C4-2B (cell line): ENCODE data around the gene GIT2.
A peak's percentile ranks its signal among the peaks of the same experiment; 100 is the strongest.

ENCODE experiments used
- H3K27ac ChIP-seq: fragments of 450-650 bp; 2 replicates; pipeline ENCODE4 v1.5.1; 2017
- ZFX ChIP-seq: fragments of 450-650 bp; IDR thresholded peaks from 2 replicates; pipeline ENCODE4 v1.6.1; 2017
- TF ChIP-seq, protein P1 (sequence below): fragments of 450-650 bp; conservative IDR thresholded peaks from 2 replicates; pipeline ENCODE4 v1.5.1; 2017; ENCODE audit warnings: mild to moderate bottlenecking

GIT2 gene, protein sequence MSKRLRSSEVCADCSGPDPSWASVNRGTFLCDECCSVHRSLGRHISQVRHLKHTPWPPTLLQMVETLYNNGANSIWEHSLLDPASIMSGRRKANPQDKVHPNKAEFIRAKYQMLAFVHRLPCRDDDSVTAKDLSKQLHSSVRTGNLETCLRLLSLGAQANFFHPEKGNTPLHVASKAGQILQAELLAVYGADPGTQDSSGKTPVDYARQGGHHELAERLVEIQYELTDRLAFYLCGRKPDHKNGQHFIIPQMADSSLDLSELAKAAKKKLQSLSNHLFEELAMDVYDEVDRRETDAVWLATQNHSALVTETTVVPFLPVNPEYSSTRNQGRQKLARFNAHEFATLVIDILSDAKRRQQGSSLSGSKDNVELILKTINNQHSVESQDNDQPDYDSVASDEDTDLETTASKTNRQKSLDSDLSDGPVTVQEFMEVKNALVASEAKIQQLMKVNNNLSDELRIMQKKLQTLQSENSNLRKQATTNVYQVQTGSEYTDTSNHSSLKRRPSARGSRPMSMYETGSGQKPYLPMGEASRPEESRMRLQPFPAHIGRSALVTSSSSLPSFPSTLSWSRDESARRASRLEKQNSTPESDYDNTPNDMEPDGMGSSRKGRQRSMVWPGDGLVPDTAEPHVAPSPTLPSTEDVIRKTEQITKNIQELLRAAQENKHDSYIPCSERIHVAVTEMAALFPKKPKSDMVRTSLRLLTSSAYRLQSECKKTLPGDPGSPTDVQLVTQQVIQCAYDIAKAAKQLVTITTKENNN

GRCh38 chr12:109995686-109996482 is at the start of gene GIT2:
Gene GIT2 (minus strand): TSS chr12:109996368. CDS start chr12:109996224, 144 bp downstream.
- peak within 1 kb of the TSS; percentile 76 for H3K27ac ChIP-seq
- TF ChIP-seq, protein P1, sequence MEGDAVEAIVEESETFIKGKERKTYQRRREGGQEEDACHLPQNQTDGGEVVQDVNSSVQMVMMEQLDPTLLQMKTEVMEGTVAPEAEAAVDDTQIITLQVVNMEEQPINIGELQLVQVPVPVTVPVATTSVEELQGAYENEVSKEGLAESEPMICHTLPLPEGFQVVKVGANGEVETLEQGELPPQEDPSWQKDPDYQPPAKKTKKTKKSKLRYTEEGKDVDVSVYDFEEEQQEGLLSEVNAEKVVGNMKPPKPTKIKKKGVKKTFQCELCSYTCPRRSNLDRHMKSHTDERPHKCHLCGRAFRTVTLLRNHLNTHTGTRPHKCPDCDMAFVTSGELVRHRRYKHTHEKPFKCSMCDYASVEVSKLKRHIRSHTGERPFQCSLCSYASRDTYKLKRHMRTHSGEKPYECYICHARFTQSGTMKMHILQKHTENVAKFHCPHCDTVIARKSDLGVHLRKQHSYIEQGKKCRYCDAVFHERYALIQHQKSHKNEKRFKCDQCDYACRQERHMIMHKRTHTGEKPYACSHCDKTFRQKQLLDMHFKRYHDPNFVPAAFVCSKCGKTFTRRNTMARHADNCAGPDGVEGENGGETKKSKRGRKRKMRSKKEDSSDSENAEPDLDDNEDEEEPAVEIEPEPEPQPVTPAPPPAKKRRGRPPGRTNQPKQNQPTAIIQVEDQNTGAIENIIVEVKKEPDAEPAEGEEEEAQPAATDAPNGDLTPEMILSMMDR: no peak
- peak; percentile 72 for TF ChIP-seq ZFX

DNA sequence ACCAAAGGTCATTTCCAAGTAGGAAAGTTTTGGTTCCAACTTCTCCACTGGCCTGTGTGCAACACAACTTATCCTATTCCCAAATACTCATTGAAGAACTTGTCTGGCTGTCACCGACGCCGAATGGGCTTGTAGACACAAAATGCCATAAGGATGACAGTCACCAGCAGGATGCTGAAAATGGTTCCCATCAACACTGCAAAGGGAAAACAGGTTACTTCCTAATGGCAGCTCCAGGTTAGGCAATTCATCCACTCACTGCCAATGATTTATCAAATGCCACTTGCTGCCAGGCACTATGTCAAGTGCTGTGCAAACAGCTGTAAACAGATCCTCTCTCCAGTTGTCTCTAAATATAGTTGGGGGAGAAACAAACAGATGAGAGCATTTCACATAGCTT is 46.1 kb upstream of the GIT2 start:
- H3K27ac ChIP-seq: no peak overlapping the region; the same call in 1 of the 2 replicates
- TF ChIP-seq ZFX: no peak
- TF ChIP-seq, protein P1: no peak

GRCh38 chr12:110039085-110039807 is 43.1 kb upstream of the GIT2 start:
- TF ChIP-seq ZFX: no peak
- TF ChIP-seq, protein P1: no peak
- H3K27ac ChIP-seq: peak overlapping the region; percentile 75

DNA sequence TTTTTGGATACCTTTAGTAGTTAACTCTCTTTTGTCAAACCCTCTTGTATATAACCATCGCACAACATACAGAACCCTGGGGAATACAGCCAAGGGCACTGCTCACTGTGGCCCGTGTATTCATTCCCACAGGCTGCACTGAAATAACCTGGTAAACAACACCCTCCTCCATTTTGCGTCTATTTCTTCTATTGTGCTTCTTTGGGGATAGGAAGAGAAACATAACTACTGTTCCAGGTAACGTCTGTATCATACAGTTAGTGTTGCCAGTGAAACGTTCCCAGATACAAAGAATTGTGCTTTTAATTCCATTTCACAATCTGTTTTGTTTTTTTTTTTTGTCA is 42.5 kb upstream of the GIT2 start:
- TF ChIP-seq, protein P1: no peak
- no peak for TF ChIP-seq ZFX
- H3K27ac ChIP-seq: peak overlapping the region; percentile 75; the same call in 1 of the 2 replicates

GRCh38 chr12:110037315-110037714 is 41.1 kb upstream of the GIT2 start:
- H3K27ac ChIP-seq: no peak overlapping the region
- TF ChIP-seq ZFX: no peak
- TF ChIP-seq, protein P1: no peak

DNA sequence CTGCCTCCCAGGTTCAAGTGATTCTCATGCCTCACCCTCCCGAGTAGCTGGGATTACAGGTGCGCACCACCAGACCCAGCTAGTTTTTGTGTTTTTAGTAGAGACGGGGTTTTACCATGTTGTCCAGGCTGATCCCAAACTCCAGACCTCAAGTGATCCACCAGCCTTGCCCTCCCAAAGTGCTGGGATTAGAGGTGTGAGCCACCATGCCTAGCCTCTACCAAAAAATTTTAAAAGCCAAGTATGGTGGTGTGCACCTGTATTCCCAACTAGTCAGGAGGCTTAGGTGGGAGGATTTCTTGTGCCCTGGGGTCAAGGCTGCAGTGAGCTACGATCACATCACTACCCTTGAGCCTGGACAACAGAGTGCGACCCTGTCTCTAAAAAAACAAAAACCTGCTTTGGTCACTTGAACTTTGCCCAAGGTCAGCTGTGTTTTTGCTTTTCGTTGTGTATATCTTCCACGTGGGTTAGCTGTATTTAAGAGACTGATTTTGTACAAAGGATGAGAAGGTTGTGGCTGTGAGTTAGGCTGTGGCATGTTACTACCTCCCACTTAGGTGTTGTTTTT is 39.5 kb upstream of the GIT2 start:
- no peak overlapping the region for H3K27ac ChIP-seq
- TF ChIP-seq, protein P1: no peak
- TF ChIP-seq ZFX: no peak
